GM12864 (cell line): ENCODE measurements around the gene ADCK1.
"Not testable (repeated sequence)": the region's sequence is repeated elsewhere in the genome, so short reads cannot be mapped to it uniquely, and the experiment has no call there.

Experiments used
- DNase-seq: peaks from one replicate; pipeline ENCODE4 v3.0.0-alpha.2; 2011; ENCODE audit warnings: low read depth
- H3K4me3 ChIP-seq: 2 replicates; pipeline ENCODE4 v1.5.1; 2011; ENCODE audit warnings: mild to moderate bottlenecking, low read depth, low read length, control low read depth
- CTCF ChIP-seq: IDR thresholded peaks from 2 replicates; pipeline ENCODE4 v1.5.1; 2011; ENCODE audit warnings: low read depth, mild to moderate bottlenecking, moderate library complexity, low read length, control low read depth, inconsistent platforms; ENCODE audit errors: missing control alignments

ADCK1 gene

GRCh38 chr14:77886010-77886409 lies 86.1 kb downstream of the ADCK1 start:
- TF ChIP-seq CTCF, result no peak
- H3K4me3 ChIP-seq, result no peak overlapping the region
- DNase-seq, result no peak

GRCh38 chr14:77888903-77889302 lies 89.0 kb downstream of the ADCK1 start:
- not testable (repeated sequence) for H3K4me3 ChIP-seq, DNase-seq

GRCh38 chr14:77889971-77890442 lies 90.1 kb downstream of the ADCK1 start:
- no peak overlapping the region for H3K4me3 ChIP-seq
- DNase-seq, result no peak
- TF ChIP-seq CTCF, result no peak

- DNase-seq, result no peak
- no peak overlapping the region for H3K4me3 ChIP-seq
- no peak for TF ChIP-seq CTCF
Observed at GRCh38 chr14:77890873-77891272, 91.0 kb downstream of the ADCK1 start.

- H3K4me3 ChIP-seq, result no peak overlapping the region
- TF ChIP-seq CTCF, result no peak
- no peak for DNase-seq
Observed at GRCh38 chr14:77892381-77892871, 92.5 kb downstream of the ADCK1 start.

- DNase-seq, result no peak
- no peak overlapping the region for H3K4me3 ChIP-seq
- no peak for TF ChIP-seq CTCF
Observed at GRCh38 chr14:77892890-77893484, 93.1 kb downstream of the ADCK1 start.

GRCh38 chr14:77897374-77897773 lies 97.5 kb downstream of the ADCK1 start:
- no peak for TF ChIP-seq CTCF
- no peak for DNase-seq
- no peak overlapping the region for H3K4me3 ChIP-seq

- TF ChIP-seq CTCF, result no peak
- no peak overlapping the region for H3K4me3 ChIP-seq
- DNase-seq, result no peak
Observed at GRCh38 chr14:77902811-77903210, 102.9 kb downstream of the ADCK1 start.
